ENCODE measurements around the gene CCDC47. TPM values are rescaled to one million over a fixed set of nuclear protein-coding genes. Genes with fewer than 3 reads are reported as not detected.

Gene CCDC47
- total and polyA plus RNA-seq, 2 of the 13 experiments (the other 11 are each of a cell fraction or from before 2014, with no cell fraction given): 59.3 to 99.5 TPM

DNA sequence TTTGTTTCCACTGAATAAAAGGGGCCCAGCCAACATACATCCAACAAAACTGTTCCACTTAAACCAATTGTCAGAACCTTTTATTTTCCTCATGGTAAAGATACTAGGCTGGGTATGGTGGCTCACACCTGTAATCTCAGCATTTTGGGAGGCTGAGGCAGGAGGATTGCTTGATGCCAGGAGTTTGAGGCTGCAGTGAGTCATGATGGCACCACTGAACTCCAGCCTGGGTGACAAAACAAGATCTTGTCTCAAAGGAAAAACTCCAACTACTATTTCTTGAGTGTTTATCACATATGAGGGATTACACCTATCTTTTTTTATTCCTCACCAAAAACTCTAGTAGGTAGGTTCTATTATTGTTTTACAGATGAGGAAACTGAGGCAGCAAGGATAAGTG, 49.1 kb upstream of the CCDC47 start:
- no peak overlapping the region for H3K27ac ChIP-seq (ENCODE audit: extremely low read length, insufficient read depth, low read length)
- H4K20me1 ChIP-seq (ENCODE audit: insufficient read depth, low read length): peaks cover 3% of the 10 kb centered on the region; the same call in 1 of the 2 replicates
- intact Hi-C loops (cut with micrococcal nuclease; ENCODE audit: unreplicated experiment) (no loop called here), in situ Hi-C loops (cut with HindIII; ENCODE audit: extremely low pct_ligation_motif_present, low pct_unique_long_range_greater_than_20kb) (no loop called here)
- no TSS peak for BruUV-seq (replicated peaks)
- no peak overlapping the region for H3K9ac ChIP-seq (ENCODE audit: insufficient read depth, low read depth, low read length)
- H2AFZ ChIP-seq (ENCODE audit: low read length): no peak overlapping the region
- H3K79me2 ChIP-seq (ENCODE audit: insufficient read depth, low read length): peaks cover 21% of the 10 kb centered on the region
- H3K36me3 ChIP-seq (replicated peaks in 1 of 2; ENCODE audit: control insufficient read depth in 1 of 2, insufficient read depth in 2 of 2, low read length in 2 of 2): peaks cover 43 to 79% of the 10 kb centered on the region in 2 experiments
- POLR2A ChIA-PET: no interaction called here
- no peaks in the 10 kb centered on the region; a peak in 1 of 5 replicates for H3K27me3 ChIP-seq (ENCODE audit: control insufficient read depth in 1 of 2, insufficient read depth in 2 of 2, low read length in 2 of 2)
- ATAC-seq: no peak
- H3K4me3 ChIP-seq (replicated peaks in 1 of 3; ENCODE audit: insufficient read depth in 1 of 3, low read depth in 2 of 3, low read length in 3 of 3): no peak overlapping the region
- FAIRE-seq: no peak
- H3K9me3 ChIP-seq (ENCODE audit: low read length): no peaks in the 10 kb centered on the region
- CTCF ChIA-PET (ENCODE audit: low intra/inter-chr PET ratio, low total read pairs): no interaction called here
- H3K4me1 ChIP-seq (ENCODE audit: insufficient read depth, low read length): peaks cover 26% of the 10 kb centered on the region
- no peak overlapping the region for H3K4me2 ChIP-seq (ENCODE audit: low read depth, low read length)
- DNase-seq (ENCODE audit: low spot score): no peak
- TF ChIP-seq, protein P1, sequence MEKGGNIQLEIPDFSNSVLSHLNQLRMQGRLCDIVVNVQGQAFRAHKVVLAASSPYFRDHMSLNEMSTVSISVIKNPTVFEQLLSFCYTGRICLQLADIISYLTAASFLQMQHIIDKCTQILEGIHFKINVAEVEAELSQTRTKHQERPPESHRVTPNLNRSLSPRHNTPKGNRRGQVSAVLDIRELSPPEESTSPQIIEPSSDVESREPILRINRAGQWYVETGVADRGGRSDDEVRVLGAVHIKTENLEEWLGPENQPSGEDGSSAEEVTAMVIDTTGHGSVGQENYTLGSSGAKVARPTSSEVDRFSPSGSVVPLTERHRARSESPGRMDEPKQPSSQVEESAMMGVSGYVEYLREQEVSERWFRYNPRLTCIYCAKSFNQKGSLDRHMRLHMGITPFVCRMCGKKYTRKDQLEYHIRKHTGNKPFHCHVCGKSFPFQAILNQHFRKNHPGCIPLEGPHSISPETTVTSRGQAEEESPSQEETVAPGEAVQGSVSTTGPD (CRISPR knock-in tag; IDR thresholded peaks at IDR 0.05): no peak
- no peak for TF ChIP-seq SETDB1 (CRISPR knock-in tag; IDR thresholded peaks at IDR 0.05; ENCODE audit: borderline replicate concordance)
- no peak for TF ChIP-seq ZNF547 (CRISPR knock-in tag; IDR thresholded peaks at IDR 0.05)
- TF ChIP-seq E2F1 (CRISPR knock-in tag; IDR thresholded peaks at IDR 0.05): no peak
- TF ChIP-seq TAF15 (IDR thresholded peaks at IDR 0.05; ENCODE audit: low read depth, low read length, poor library complexity, severe bottlenecking): no peak
- TF ChIP-seq, protein P2, sequence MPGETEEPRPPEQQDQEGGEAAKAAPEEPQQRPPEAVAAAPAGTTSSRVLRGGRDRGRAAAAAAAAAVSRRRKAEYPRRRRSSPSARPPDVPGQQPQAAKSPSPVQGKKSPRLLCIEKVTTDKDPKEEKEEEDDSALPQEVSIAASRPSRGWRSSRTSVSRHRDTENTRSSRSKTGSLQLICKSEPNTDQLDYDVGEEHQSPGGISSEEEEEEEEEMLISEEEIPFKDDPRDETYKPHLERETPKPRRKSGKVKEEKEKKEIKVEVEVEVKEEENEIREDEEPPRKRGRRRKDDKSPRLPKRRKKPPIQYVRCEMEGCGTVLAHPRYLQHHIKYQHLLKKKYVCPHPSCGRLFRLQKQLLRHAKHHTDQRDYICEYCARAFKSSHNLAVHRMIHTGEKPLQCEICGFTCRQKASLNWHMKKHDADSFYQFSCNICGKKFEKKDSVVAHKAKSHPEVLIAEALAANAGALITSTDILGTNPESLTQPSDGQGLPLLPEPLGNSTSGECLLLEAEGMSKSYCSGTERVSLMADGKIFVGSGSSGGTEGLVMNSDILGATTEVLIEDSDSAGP (CRISPR knock-in tag; IDR thresholded peaks at IDR 0.05; ENCODE audit: borderline replicate concordance): no peak
- TF ChIP-seq ERF (CRISPR knock-in tag; IDR thresholded peaks at IDR 0.05): no peak
- no peak for TF ChIP-seq ZEB1 (IDR thresholded peaks at IDR 0.05; ENCODE audit: insufficient replicate concordance, low read depth)
- TF ChIP-seq KLF12 (CRISPR knock-in tag; IDR thresholded peaks at IDR 0.05; ENCODE audit: borderline replicate concordance): no peak
- no peak for TF ChIP-seq BORCS8-MEF2B (CRISPR knock-in tag; IDR thresholded peaks at IDR 0.05)
